CD4-positive, alpha-beta T cell treated with Interleukin-4 for 1 hour (primary cell): ENCODE data around the gene PLCL1.
"Not testable (repeated sequence)": the region's sequence is repeated elsewhere in the genome, so short reads cannot be mapped to it uniquely, and the experiment has no call there.

Experiments used
- DNase-seq, 2 donors: peaks; one replicate each; pipeline ENCODE4 v3.0.0-alpha.2; 2020 to 2022

The PLCL1 gene

DNA sequence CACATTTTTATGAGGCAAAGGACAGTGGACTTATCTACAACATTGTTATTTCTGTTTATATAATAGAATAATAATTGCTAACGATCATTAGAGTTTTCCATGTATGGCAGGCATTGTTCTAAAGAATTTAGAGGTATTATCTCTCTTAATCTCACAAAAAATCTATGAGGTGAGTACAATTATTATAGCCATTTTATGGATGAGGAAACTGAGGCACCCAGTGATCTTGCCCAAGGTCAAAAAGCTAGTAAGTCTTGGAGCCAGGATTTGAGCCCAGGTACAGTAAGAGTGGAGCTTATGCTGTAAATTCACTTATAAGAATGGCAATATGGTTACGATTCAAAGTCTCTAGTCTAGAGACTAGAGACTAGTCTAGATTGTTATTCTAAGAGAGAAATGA, 331.7 kb downstream of the PLCL1 start:
- DNase-seq: no peak

DNA sequence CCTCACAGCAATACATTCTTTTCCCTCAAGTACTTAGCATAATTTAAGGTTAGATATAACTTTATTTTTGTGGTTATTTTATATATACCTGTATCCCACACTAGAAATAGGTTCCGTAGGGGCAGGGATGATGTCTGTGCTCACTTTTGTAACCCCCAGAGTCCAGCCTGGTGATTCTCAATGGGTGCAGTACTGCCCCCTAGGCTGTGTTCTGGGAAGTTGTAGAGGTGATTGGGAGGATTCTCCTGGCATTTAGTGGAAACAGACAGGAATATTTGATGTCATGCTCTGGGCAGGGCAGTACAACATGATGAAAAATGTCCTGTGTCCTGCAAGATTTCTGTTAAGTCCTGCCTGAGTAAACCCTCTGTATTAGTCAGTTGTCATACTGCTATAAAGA, 333.3 kb downstream of the PLCL1 start:
- no peak for DNase-seq

DNA sequence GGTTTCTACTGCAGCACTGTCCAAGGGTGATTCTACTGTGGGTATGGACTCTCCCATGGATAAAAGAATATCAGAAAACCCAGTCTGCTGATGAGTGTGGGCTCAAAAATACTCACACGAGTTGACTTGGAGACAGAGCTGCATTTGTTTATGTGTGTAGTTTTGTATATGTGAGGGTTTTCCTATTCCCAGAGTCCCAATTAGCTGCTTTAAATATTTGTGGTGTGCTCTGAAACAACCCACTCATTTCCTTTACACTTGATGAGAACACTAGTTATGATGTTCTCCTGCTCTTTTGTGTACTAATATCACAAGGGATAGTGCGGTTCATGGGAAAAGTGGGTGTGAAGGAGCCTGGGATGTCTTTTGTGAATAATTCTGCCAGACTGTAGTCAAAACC, 337.3 kb downstream of the PLCL1 start:
- no peak for DNase-seq

DNA sequence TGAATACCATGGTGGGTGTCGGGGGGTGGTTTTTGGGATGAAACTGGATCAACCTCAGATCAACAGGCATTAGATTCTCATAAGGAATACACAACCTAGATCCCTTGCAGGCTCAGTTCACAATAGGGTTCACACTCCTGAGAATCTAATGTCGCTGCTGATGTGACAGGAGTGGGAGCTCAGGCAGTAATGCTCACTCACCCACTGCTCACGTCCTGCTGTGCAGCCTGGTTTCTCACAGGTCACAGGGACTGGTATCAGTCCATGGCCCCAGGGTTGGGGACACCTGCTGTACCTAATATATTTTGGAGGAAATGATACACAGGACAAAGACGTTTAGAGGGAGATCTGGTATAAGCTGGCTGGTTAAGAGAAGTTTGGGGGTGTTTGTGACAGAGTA, 338.8 kb downstream of the PLCL1 start:
- no peak for DNase-seq

DNA sequence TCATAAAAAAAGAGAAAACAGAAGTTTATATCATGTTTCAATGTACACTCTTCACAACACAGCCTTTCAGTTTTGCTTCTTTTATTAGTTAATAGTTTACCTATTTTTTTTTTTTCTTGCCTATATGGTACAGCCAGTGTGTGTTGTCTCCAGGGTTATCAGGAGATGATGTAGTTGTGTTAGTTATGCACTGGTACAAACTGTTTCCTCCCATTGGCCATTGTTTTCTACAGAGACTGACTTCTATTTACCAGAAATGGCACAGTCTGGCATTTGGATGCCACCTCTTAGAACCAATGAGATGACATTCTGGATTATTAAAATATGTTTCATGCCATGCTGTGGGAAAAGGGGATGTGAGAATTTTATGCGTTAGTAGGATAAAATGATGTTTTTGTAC, 339.4 kb downstream of the PLCL1 start:
- DNase-seq: no peak

DNA sequence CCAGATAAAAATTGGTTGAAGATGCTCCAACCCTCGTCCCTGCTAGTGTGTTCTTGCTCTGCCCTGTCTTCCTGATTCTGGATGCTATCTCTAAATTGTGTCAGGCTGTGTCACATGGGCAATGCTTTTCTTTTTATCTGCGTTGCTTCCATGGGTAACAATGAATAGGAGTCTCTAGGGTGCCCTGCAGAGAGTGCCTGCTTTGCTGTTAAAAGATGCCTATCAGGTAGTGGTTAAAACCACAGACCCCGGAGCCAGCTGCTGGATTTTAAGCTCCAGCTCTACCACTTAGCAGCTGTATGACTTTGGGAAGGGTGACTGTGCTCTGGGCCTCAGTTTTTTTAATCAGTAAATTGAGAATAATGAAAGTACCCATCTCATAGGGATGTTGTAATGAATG, 340.3 kb downstream of the PLCL1 start:
- DNase-seq: no peak

DNA sequence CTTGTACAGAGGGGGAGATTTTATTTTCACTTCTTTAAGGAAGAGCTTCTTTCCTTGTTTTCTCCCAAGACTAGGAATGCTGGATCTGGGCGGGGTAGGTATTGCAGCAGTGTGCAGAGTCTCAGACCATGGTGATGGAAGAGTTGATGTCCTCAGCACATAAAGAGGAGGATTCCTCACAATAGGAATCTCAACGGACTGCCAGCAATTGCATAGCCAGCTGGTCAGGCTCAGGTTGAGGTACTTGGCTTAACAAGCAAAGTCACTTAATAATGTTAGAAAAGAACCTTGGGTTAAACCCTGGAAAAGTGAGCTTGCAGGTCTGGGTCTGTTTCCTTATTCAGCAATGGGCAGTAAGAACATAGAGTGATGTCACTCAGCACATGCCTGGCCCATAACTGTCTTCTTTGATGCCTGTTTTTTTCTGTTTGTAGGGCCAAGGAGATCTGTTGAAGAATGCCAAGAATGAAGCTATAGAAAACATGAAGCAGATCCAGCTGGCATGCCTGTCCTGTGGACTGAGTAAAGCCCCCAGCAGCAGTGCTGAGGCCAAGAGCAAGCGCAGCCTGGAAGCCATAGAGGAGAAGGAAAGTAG, 342.1 kb downstream of the PLCL1 start:
- DNase-seq: no peak

DNA sequence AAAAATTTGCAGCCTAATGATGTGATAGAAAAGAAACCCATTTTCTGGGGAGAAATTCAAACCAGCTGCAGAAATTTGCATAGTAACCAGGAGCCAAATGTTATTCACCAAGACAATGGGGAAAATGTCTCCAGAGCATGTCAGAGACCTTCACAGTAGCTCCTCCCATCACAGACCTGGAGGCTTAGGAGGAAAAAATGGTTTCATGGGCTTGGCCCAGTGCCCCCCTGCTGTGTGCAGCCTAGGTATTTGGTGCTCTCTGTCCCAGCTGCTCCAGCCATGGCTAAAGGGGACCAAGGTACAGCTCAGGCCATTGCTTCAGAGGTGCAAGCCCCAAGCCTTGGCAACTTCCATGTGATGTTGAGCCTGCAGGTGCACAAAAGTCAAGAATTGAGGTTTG, 352.9 kb downstream of the PLCL1 start:
- DNase-seq: no peak

DNA sequence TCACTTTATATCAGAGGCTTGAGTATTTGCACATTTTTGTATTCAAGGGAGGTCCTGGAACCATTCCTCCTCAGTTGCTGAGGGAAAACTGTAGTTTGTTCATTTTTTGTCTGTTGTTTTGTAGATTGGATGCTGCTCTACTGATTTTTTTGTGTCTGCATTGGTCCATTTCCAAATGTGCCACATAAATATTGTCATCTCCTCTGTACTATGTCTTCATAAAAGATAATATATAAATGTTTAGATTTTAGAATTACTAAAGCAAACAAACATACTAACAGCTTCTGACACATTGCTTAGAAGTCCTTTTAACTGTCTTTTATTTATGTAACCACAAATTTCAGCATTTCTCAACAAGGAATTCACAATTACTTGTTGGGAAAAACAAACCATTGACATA, 356.8 kb downstream of the PLCL1 start:
- DNase-seq: no peak

DNA sequence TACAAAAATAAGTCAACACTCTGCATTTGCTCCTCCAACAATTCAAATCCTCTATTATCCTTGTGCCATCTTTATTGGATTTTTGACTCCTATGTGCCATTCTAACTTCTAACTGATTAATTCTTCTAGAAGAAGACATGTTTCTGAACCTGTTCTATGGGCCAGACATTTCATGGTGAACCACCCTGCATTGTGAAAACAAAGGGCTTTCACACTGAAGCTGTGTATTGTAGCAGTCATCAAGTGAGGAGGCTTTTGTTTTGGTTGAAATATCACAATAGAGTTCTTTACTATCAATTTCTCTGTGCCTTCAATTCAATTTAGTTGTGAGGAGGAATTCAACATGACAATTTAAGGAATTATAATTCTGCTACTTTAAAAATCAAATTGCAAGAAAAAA, 357.9 kb downstream of the PLCL1 start:
- DNase-seq: no peak

DNA sequence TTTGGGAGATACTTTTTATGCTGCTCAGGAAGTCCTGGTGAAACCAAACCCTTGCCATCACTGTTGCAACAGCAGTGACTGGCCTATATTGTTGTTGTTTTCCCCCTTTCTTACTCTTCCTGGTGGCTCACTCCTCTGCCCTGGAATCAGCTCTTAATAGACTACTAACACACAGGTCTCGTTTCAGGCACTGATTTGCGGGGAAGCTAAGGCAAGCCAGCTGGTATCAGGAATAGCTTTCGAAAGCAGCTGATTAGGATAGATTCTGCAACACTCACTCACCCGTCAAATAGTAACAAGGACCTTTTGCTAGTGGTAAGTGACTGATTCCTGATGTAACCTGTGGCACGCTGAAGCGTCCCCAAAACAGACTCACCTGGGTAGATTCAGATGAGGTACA, 360.4 kb downstream of the PLCL1 start:
- DNase-seq: no peak

DNA sequence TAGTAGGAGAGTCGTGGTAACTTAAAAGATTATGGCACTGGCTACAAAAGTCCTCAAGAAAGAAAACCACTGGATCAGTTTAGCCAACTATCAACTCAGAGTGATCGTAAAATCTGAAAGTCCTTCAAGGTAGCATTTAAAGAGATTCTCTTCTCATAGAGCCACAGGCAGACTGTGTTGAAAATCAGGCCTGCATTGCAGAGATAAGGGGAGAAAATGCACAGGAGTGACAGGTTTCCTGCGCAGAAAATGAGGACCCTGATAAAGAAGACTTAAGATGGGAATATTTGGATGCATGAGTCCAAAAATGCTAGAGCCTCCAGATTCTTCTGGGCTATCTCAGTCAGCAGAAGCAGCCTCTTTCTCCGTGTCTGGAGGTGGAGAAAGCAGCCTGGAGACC, 360.9 kb downstream of the PLCL1 start:
- no peak for DNase-seq

DNA sequence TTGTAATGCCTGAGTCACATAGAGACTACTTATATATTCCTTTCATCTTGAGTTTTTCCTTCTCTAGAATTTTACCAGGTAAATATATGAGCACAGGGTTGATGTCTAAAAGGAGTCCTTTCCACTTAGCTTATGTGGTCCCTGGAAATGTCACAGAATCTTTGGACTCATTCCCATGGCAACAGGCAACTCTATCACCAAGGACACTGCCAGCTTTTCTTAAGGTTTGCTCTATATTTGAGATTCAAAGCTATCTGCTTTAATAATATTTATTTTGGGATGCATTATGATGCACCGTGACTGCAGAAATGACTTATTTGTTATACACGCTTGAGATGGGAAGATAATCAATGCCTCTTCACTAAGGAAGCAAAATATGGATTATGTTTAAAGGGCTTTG, 363.0 kb downstream of the PLCL1 start:
- DNase-seq: no peak

DNA sequence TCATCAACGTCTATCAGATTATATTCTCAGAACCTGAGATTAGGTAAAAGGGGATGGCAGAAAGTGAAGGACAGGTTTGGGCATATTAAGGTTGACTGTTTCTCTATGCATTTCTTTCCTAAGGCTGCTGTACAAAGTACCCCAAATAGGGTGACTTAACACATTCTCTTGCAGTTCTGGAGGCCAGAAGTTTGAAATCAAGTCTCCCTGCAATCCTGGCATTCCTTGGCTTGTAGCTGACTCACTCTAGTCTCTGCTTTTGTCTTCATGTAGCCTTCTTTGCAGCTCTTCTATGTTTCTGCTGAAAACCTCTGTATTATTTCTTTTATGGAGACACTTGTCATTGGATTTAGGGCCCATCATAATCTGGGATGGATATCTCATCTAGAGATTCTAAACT, 364.3 kb downstream of the PLCL1 start:
- no peak for DNase-seq

DNA sequence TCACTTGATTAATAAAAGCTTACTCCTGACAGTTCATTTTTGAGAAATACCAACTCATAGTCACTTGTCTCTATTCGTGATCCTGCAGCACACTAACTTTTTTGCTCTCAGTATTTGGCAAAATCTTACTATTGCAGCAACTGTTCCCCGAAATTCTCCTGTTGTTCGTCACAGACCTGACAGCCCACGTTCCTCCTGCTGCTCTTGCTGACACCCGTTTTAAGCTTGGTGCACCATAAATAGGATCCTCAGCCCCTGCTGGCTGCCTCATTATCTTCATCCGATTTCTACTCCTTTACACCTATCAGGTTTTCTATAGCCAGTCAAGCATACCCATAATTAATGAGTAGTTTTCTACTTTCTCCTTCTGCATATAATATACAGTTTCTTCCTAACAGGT, 368.8 kb downstream of the PLCL1 start:
- no peak for DNase-seq

DNA sequence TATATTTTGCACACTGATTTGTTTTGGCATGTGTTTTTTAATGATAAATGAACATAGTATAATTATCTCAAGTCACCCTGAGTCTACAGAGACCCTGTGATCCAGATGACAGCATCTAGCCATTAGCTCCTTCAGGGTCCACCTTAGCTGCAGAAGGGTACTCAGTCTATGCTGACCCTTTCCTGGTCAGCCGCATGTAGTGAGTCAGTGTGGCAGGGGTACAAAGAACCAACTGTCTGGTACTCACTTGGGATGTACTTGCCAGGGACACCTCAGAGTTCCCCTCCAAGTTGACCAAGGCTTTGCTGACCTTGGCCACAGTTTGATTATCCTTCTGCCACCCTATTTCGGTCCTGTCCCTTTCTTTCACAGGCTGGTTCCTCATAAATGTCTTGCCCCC, 369.5 kb downstream of the PLCL1 start:
- DNase-seq: no peak

DNA sequence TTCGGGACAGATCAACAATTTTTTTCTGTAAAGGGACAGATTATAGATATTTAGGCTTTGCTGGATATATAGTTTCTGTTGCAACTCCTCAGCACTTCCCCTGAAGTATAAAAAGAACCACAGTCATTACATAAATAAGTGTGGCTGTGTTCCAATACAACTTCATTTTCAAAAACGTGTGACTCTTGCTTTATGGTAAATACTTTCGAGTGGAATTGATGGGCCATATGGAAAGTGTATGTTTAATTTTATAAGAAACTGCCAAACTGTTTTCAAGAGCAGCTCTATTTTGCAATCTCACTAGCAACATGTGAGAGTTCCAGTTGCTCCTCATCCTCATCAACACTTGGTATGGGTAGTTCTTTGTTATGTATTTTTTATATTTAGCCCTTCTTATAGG, 370.9 kb downstream of the PLCL1 start:
- no peak for DNase-seq

DNA sequence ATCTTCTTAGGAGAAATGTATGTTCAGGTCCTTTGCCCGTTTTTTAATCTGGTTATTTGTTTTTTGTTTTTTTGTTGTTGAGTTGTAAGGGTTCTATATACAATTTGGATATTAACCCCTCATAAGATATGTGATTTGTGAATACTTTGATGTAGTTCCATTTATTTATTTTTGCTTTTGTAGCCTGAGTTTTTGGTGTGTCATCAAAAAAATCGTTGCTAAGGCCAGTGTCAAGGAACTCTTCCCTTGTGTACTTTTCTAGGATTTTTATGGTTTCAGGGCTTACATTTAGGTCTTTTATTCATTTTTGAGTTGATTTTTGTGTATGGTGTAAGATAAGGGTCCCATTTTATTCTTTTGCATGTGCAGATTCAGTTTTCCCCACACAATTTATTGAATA, 372.6 kb downstream of the PLCL1 start:
- no peak for DNase-seq

DNA sequence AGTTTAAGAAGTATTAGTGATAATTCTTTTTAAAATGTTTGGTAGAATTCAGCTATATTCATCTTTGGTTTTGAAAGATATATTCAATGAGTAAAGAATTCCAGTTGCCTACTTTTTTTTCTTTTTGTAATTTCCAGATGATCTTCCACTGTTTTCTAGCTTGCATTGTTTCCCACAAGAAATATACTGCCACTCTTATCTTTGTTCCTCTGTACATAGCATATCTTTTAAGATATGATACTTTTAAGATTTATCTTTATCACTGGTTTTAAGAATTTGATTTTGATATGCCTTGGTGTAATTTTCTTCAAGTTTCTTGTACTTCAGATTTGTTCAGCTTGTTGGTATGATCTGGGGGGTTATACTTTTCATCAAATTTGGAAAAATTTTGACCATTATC, 374.4 kb downstream of the PLCL1 start:
- no peak for DNase-seq

DNA sequence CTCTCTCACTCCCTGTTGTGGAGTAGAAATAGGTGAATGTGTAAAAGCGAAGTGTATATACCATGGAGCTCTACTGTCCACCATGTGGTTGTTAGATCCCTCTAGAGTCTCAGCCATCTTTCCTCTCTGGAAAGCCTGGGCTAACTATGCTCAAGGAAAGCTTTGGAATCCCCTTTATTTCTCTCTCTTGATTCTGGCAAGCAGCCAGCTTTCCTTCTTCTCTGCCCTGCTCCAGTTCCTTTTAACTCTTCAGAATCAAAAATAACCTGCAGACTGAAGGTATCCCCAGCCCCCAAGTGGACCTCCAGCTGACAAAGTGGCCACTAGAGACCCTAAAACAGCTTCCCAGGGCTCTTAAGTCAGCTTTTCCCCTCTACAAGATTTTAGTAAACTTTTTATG, 381.9 kb downstream of the PLCL1 start:
- no peak for DNase-seq

DNA sequence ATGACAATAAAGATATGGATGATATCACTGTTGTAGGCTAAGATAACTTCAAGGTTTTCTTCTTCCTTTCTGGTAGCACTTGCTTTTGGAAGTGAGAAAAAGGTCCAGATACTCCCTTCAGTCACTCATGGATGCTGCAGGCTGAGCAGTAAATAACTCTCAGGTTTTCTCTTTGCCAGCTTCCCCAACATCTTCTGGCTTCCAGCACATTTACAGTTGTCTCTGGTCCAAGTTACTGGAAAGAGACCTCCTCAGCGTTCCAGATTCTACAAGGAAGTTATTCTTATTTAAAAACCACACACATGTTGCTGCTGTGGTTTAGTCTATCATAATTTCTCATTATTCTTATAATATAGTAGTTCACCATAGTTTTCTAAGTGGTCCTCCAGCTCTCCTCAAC, 383.4 kb downstream of the PLCL1 start:
- DNase-seq: no peak

DNA sequence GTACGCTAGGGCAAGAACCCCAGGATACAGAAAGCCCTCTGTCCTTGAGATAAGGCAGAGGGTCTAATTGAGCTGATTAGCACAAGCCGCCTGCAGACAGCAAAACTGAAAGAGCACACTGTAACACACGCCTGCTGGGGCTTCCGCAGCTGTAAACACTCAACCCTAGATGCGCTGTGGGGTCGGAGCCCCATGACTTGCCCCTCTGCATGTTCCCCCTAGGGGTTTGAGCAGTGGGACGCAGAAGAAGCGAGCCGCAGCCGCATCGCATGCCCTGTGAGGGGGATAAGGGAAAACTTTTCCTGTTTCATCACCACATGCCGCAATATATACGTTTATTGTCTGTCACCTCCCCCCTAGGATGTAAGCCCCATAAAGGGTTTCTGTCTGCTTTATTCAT, 384.6 kb downstream of the PLCL1 start:
- no peak for DNase-seq

DNA sequence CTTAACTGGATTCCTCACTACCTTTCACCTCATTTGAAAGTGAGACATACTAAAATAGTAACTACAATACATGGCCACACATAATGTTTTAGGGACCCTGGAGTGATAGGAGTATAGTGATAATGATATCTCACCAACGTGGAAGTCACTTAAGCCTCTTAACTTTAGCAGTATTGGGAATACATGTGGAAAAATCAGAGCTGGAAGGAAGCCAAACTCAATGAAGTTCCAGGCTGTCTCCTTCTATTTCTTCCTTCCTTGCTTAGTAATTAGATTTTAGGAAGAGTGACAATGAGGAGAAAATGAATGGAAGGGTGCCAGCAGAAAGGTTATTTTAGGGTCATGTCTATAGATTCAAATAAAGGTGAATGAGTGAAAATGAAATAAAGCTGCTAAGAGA, 387.3 kb downstream of the PLCL1 start:
- no peak for DNase-seq

DNA sequence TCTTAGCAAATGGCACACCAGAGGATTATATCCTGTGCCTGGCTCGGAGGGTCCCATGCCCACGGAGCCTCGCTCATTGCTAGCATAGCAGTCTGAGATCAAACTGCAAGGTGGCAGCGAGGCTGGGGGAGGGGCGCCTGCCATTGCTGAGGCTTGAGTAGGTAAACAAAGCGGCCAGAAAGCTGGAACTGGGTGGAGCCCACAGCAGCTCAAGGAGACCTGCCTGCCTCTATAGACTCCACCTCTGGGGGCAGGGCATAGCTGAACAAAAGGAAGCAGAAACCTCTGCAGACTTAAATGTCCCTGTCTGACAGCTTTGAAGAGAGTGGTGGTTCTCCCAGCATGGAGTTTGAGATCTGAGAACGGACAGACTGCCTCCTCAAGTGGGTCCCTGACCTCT, 392.2 kb downstream of the PLCL1 start:
- not testable (repeated sequence) for DNase-seq
